Caki2 (cell line): ENCODE measurements around the gene MICAL3. TPM values are rescaled to one million over a fixed set of nuclear protein-coding genes. Genes with fewer than 3 reads are reported as not detected.

Experiments used
- DNase-seq: peaks from one replicate; pipeline ENCODE4 v3.0.0-alpha.2; 2015; ENCODE audit warnings: low read depth
- in situ Hi-C: cut with HindIII; loops from 2 replicates; pipeline ENCODE4 v1.10.0; 2016; ENCODE audit warnings: low sequenced_read_pairs, low pct_unique_long_range_greater_than_20kb, mixed read lengths
- total RNA-seq: library from RNA; depleted of rRNA; stranded (reverse); fragments of >200 nt; shearing (Covaris generic); gene quantifications from 2 replicates; pipeline ENCODE4 v1.2.3, GENCODE V29; 2014; ENCODE audit warnings: low replicate concordance

The MICAL3 gene
- total RNA-seq, 1 experiment from 2014 or later, result 14.5 TPM

DNA sequence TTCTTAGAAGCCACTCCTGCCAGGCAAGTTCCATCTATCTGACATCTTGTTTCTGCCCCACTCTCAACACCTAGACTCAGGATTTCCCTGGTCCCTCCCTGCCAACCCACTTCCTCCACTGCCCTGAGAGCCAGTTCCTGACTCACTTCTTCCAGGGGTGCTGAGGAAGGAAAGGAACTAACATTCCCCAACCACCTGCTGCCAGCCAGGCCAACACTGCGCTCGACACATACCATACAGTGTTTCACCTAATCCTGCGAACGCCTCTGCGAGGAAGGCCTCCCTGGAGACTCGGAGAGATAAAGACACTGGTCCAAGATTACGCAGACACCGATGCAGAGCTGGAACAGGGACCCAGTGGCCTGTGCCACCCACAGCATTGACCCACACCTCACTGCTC is 40.2 kb downstream of the MICAL3 start:
- no peak for DNase-seq
- in situ Hi-C loops, result no loop called here

DNA sequence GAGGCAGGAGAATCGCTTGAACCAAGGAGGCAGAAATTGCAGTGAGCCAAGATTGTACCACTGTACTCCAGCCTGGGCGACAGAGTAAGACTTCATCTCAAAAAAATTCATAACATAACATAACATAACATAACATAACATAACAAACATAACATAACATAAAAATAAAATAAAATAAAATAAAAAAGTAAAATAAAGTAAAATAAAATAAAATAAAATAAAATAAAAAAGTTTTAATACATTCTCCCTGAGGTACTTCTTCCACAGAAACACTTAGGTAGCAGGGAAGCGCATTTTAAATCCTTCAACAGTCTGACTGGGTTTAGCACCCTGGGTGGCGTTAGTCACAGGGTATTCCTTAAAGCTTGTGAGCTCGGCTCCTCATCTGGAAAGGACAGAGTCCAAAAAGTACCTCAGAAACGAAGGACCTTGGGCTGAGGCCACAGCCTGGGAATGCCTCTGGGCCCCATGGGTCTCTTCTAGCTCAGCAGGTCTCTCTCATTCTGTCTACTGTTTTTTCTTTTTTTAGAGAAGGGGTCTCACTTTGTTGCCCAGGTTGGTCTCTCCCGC is 41.7 kb downstream of the MICAL3 start:
- in situ Hi-C loops, result no loop called here

DNA sequence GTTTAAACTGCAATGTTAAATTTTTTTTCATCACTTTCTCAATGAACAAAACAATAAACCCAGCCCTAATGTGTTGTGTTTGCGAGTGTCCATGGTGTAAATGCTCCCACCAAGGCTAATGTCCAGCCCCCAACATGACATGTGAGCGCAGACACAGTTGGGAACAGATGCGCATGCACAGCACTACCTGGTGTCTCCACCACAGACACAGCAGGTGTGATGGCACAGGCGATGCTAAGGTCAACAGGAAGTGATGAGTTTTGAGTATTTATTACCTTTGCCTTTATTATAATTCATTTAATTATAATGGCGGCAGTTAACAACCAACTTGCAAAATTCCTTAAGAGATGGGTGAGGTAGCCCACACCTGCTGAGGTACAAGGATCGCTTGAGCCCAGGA is 42.9 kb downstream of the MICAL3 start:
- no peak for DNase-seq
- in situ Hi-C loops, result no loop called here

More for the DNA sequence above, 41.7 kb downstream of the MICAL3 start:
- no peak for DNase-seq

DNA sequence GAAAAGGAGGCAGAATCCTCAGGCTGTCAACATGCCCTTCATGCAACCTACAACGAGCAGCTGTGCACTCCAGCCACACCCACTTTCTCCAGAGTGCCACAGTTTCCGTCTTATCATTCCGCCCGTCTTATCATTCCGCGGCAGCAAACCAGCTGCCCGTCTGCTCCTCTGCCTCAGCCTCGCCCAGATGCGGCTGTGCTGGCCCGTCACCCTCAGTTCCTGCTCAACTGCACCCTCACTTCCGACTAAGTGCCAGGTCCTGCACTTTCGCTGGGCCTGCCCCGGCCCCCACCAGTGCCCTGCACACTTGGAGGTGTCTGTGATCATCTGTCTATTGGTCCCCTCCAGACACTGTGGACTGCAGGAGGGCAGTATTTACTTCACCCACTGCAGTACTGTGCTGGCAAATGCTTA is 43.7 kb downstream of the MICAL3 start:
- in situ Hi-C loops, result no loop called here
- DNase-seq, result no peak

DNA sequence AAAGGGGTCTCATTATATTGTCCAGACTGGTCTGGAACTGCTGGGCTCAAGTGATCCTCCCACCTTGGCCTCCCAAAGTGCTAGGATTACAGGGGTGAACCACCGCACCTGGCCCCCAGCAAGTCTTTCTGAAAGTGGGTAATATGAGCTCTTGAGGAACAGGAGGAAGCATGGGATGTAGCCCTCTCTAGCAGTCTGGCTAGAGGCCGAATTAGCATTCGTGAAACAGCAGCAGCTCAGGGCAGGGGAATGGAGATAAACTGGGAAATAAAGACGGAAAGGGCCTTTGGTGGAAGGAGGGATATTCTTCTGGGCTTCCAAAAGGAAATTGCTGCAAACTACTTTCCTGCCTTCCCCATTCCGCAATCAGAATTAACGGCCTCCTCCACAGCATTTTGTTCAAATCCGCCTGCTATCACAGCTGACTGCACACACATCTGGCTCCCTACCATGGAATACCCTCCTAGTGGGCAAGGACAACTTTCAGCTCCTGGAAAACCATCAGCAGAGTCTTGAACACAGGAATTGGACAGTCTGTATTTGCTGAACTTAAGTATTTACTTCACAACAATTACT is 44.3 kb downstream of the MICAL3 start:
- in situ Hi-C loops, result no loop called here
- no peak for DNase-seq

DNA sequence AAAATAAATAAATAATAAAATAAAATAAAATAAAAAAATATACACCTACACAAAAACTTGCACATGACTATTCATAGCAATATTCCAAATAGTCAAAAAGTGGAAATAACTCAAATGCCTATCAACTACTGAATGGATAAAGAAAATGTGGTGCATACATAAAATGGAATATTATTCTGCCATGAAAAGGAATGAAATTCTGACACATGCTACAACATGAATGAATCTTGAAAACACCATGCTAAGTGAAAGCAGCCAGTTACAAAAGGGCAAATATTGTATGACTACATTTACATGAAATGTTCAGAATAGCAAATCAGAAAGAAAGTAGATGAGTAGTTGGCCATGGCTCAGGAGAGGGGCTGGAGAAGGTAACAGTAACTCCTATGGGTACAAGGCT is 46.3 kb downstream of the MICAL3 start:
- in situ Hi-C loops, result no loop called here
- DNase-seq, result no peak

DNA sequence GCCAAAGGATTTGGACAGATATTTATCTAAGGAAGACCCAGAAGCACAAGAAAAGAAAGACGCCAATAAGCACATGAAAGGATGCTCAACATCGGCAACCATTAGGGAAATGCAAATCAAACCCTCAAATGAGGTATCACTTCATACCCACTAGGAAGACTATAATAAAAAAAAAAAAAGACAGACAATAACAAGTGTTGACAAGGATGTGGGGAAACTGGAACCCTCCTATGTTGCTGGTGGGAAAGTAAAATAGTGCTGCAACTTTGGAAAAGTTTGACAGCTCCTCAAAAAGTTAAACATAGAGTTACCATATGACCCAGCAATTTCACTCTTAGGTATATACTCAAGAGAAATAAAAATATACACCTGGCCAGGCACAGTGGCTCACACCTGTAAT is 47.0 kb downstream of the MICAL3 start:
- no peak for DNase-seq
- in situ Hi-C loops, result no loop called here

DNA sequence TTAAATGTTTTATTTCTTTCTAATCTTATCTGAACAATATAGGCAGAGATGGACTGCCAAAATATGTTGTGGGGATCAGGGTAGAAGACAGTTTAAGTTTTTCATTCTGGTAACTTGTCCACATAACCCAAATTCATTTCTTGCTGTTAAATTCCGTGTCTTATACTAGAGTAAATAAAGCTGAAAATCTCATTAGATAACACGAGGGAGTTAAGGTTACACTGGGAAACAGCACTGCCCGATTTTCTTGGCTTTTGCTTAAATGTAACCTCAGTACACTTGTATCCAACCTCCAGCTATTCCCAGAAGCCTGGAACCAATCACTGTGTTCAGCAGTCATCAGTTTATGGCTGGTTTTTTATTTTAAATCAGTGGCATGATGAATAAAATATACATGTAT is 48.2 kb downstream of the MICAL3 start:
- in situ Hi-C loops, result no loop called here
- no peak for DNase-seq

DNA sequence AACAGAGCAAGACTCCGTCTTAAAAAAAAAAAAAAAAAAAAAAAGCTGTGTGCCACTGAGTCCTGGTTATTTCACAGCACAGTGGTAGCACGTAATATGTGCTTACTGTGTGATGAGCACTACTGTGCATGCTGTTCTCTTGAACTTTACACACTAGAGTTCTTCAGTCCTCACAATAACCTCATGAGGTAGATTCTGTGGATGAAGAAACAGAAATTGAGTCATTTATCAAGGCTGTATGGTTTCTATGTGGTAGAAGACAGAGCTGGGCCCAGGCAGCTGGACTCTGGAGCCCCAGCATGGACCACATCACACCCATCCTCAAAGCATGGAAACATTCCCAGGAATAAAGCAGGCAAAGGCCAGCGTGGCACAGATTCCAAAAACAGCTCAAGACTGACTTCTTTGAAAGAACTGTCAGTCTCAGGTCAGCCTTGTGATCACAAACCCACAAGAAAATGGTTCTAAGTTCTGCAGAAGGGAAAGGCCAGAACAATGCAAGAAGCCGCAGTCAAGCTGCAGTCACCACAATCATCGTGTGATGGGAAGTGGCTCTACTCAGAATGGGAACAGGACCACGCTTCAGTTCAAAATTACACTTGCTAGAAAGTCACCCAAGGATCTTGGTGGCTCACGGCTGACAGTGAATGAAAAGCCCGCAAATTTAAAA is 49.5 kb downstream of the MICAL3 start:
- in situ Hi-C loops, result no loop called here
- no peak for DNase-seq

DNA sequence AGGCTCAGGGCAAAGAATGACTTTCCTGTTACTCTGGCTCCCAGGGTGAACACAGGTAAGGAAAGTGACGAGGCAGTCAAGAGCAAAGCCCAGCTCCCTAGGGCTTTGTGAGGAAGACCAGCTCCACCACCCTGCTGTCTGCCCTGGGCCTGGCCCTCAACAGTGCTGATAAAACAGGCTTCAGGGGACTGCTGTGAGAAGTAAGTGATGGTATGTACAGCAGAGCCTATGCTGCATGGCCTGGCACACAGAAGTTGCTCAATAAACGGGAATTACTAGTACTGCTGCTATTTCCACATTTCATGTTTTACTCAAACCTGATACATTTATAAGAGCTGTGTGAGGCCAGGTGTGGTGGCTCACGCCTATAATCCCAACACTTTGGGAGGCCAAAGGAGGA is 50.3 kb downstream of the MICAL3 start:
- in situ Hi-C loops, result no loop called here
- DNase-seq, result no peak

DNA sequence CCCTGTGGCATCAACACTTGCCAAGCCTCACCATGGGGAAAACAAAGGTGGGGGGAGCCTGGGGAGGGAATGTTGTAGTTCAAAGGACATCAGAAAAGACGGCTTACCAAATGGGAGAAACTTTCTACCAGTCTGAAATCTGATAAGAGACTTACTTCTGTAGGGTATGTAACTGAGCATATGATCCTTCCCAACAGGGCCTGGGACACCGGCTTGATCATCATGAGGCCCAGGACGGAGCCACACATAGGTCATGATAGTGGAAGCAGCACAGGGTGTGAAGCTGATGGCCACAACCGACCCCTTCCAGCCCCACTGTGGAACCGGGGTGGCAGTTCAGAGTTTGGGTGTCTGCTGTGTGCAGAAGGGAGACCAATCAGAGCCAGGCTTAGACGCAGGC is 51.1 kb downstream of the MICAL3 start:
- DNase-seq, result no peak
- in situ Hi-C loops, result no loop called here

DNA sequence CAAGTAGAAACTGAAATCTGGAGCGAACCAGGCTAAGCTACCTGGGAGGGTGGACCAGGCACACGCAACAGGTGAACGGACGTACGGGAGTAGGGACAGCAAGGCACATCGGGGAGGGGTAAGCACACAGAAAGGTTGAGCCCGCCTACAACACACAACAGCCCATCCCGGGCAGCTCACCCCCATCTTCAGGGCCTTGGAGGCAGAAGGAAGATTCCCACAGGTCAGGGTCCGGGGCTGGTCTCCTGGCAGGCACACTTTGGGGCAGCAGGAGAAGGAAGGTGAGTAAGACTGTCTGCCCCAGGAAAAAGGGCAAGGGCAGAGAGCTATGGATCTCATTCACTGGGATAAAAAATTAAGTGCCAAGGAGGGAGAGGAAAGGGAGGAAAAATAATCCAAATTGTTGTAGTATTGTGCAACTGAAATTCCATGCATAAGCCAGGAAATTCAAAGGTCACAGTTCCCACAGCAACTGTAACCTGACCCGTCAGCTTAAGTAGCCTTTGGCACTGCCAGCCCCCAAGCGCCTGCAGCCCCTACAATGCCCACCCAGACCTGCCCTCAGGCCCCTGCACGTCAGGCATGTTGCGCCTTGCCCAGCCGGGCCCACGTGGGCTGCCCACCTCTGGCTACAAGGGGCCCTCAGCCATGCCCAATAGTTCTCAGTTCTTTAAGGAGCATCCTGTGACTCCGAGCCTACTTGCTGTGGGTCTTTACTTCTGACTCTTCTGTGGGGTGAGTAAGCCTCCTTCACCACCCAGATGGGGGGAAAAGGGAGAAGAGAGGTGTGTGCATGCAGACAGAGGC is 51.8 kb downstream of the MICAL3 start:
- in situ Hi-C loops, result no loop called here
- DNase-seq, result peak; percentile 67

DNA sequence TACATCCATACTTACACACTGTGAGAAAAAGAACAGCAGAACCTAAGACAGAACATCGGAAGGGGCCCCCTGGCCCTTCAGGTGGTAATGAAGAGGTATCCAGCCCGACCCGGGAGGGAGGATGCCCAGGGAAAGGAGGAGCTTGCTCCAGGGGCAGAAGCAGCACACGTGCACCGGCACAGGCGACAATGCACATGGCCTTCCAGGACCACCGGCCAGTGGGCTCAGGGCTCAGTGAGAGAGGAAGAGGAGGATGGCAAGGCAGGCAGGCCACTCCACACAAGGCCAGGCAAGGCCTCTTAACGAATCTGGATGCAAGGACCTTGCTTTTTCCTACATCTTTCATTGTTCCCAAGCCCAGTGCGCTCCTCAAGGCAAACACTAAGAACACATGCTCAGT is 52.6 kb downstream of the MICAL3 start:
- in situ Hi-C loops, result no loop called here
- no peak for DNase-seq

DNA sequence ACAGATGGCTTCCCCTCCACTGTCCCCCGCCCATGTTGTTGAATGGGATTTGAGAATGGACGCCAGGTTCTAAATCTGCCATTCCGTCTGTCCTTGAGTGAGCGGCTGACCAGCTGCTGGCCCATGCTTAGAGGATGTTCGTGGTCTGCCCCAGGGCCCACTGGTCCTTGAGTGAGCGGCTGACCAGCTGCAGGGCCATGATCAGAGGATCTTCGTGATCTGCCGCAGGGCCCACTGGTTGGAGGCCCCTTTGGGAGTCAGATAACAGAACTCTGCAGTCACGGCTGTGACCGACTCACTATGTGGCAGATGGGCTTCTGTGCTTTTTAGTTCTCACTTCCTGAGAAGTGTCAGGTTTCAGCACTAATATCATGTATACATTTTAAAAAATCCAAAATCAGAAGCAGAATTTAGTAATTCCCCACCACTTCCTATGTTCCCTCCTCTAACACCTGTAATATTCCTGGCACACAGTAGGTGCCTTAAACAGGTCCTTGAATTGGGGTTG is 54.1 kb downstream of the MICAL3 start:
- no peak for DNase-seq
- in situ Hi-C loops, result no loop called here

DNA sequence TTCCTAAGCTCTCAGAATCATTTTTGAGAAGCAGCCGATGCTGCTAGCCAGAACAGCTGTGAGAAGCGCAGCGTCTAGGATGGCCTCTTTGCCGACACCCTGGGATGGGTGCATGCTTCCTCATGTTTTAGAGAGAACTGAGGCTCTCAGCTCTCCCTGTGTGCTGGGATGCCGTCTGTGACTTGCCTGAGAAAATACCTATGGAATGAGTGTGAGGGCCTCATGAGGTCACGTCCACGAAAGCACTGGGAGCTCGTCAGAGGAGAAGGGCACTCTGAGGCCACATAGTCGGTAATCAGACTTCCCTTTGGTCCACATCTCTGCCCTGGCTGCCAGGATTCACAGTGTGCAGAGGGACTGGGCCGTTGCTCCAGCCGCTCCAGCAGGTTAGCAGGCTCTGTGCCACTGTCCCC is 54.7 kb downstream of the MICAL3 start:
- in situ Hi-C loops, result no loop called here
- DNase-seq, result peak; percentile 77

DNA sequence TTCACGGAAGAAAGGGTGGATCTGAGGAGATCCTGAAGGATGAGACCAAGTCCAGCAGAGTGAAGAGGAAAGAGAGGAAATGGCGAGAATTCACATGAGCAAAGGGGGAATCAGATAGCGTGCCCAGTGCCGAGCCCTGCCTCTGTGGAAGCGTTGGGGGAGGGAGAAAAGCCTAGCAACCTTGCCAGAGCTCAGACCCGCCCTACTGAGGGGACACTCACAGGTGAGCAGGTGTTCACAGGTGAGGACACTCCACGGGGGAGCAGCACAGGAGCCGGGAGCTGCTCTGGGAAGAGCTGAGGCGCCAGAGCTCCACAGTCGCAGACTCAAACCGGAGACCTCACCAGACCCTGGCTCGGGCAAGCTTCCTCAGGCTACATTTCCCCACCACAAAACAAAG is 56.2 kb downstream of the MICAL3 start:
- no peak for DNase-seq
- in situ Hi-C loops, result no loop called here

DNA sequence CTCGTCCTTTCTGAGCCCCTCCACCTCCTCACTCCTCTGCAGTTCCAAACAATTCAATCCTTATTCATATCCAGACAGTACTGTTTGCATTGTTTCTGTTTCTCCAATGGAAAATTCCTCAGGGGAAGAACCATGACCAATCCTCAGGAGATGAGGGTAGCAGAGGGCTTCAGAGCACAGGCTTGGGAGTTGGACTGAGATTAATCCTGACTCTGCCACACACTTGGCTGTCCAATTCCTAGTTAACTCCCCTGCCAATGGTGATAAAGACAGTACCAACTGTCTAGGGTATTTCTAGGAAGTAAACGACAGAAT is 58.0 kb downstream of the MICAL3 start:
- DNase-seq, result peak; percentile 43
- in situ Hi-C loops, result no loop called here

DNA sequence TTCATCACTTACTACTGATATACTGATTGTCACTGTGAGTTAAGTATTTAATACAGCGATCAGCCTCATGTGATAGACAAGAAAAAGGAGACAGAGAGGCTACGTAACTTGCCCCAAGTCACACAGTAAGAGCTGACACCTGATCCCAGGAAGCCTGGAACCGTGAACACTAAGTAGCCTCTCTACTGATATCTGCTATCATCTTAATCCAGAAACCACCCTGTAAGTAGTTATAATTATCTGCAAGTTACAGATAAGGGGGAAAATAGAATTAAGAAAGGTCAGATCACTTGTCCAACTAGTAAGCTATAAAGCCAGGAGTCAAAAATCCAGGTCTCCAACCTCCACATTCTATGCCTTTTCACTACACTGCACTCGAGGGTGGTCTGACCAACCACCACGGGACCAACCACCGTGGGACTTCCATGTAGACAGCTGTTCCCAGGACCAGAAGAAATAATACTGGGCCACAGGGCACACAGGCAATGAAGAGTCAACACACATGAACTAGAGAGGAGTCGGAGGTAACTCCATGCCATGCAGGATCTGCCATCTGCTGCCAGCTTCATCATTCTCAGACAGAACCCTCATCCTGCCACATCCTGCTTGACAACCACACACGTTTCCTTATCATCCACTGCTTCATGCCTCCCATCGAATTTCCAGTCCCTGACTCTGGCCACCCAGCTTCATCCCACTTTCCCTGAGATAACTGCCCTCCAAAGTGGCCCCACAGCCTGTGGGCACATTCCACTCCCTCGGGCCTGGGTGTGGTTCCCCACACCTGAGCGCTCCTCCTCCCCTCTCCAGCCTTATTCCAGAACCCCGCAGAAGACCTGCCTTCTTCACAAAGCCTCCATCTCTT is 58.6 kb downstream of the MICAL3 start:
- no peak for DNase-seq
- in situ Hi-C loops, result no loop called here
